KOPT-K1 (cell line): ENCODE results near the gene OLA1.

ENCODE experiments used
- H3K27ac ChIP-seq: fragments of 200-600 bp; sonication (generic); 2 replicates; pipeline ENCODE4 v1.5.1; 2016; ENCODE audit warnings: antibody characterized with exemption, mild to moderate bottlenecking, low read depth, low read length; ENCODE audit not compliant: poor library complexity, severe bottlenecking
- H3K36me3 ChIP-seq: fragments of 200-600 bp; sonication (generic); 2 replicates; pipeline ENCODE4 v1.5.1; 2017; ENCODE audit warnings: antibody characterized with exemption, mild to moderate bottlenecking, low read length, moderate library complexity; ENCODE audit not compliant: insufficient read depth
- H3K9me3 ChIP-seq: fragments of 200-600 bp; sonication (generic); 2 replicates; pipeline ENCODE4 v1.5.1; 2017; ENCODE audit warnings: antibody characterized with exemption, low read length, mild to moderate bottlenecking; ENCODE audit not compliant: insufficient read depth, poor library complexity, severe bottlenecking

OLA1 gene

GRCh38 chr2:174209325-174209724 is 39.0 kb downstream of the OLA1 start:
- H3K36me3 ChIP-seq, result peaks cover 9% of the 10 kb centered on the region
- no peak overlapping the region for H3K27ac ChIP-seq
- no peaks in the 10 kb centered on the region for H3K9me3 ChIP-seq

- no peaks in the 10 kb centered on the region for H3K9me3 ChIP-seq
Observed at GRCh38 chr2:174208026-174208425, 40.3 kb downstream of the OLA1 start.

GRCh38 chr2:174205562-174205961 is 42.8 kb downstream of the OLA1 start:
- H3K27ac ChIP-seq, result no peak overlapping the region
- no peaks in the 10 kb centered on the region for H3K9me3 ChIP-seq
- H3K36me3 ChIP-seq, result peaks cover 18% of the 10 kb centered on the region

More at GRCh38 chr2:174208026-174208425, 40.3 kb downstream of the OLA1 start:
- peaks cover 8% of the 10 kb centered on the region for H3K36me3 ChIP-seq
- H3K27ac ChIP-seq, result no peak overlapping the region

GRCh38 chr2:174202188-174202587 is 46.1 kb downstream of the OLA1 start:
- no peak overlapping the region for H3K27ac ChIP-seq

GRCh38 chr2:174198846-174199564 is 49.3 kb downstream of the OLA1 start:
- Histone ChIP-seq H3K9me3 (no peaks in the 10 kb centered on the region), H3K27ac (no peak overlapping the region), H3K36me3 (peaks cover 9% of the 10 kb centered on the region; the same call in 1 of the 2 replicates)

More at GRCh38 chr2:174202188-174202587, 46.1 kb downstream of the OLA1 start:
- Histone ChIP-seq H3K9me3 (no peaks in the 10 kb centered on the region), H3K36me3 (peaks cover 14% of the 10 kb centered on the region)

- H3K9me3 ChIP-seq, result no peaks in the 10 kb centered on the region
- no peak overlapping the region for H3K27ac ChIP-seq
- no peaks in the 10 kb centered on the region for H3K36me3 ChIP-seq
Observed at GRCh38 chr2:174195253-174195652, 53.1 kb downstream of the OLA1 start.

GRCh38 chr2:174193737-174194136 is 54.6 kb downstream of the OLA1 start:
- Histone ChIP-seq H3K27ac (no peak overlapping the region), H3K36me3 (no peaks in the 10 kb centered on the region), H3K9me3 (no peaks in the 10 kb centered on the region)

- no peaks in the 10 kb centered on the region for H3K9me3 ChIP-seq
- peaks cover 4% of the 10 kb centered on the region for H3K36me3 ChIP-seq
- no peak overlapping the region for H3K27ac ChIP-seq
Observed at GRCh38 chr2:174192664-174193063, 55.7 kb downstream of the OLA1 start.

- Histone ChIP-seq H3K9me3 (no peaks in the 10 kb centered on the region), H3K36me3 (peaks cover 7% of the 10 kb centered on the region), H3K27ac (no peak overlapping the region)
Observed at GRCh38 chr2:174191342-174192074, 56.8 kb downstream of the OLA1 start.

- H3K27ac ChIP-seq, result no peak overlapping the region
- H3K9me3 ChIP-seq, result no peaks in the 10 kb centered on the region
- H3K36me3 ChIP-seq, result peaks cover 22% of the 10 kb centered on the region
Observed at GRCh38 chr2:174184915-174185314, 63.4 kb downstream of the OLA1 start.

- Histone ChIP-seq H3K36me3 (peaks cover 22% of the 10 kb centered on the region), H3K27ac (no peak overlapping the region)
Observed at GRCh38 chr2:174184504-174184903, 63.8 kb downstream of the OLA1 start.

GRCh38 chr2:174183076-174183475 is 65.3 kb downstream of the OLA1 start:
- H3K36me3 ChIP-seq, result peaks cover 22% of the 10 kb centered on the region
- H3K27ac ChIP-seq, result no peak overlapping the region
- no peaks in the 10 kb centered on the region for H3K9me3 ChIP-seq

More at GRCh38 chr2:174184504-174184903, 63.8 kb downstream of the OLA1 start:
- no peaks in the 10 kb centered on the region for H3K9me3 ChIP-seq

- H3K36me3 ChIP-seq, result peaks cover 14% of the 10 kb centered on the region
- no peak overlapping the region for H3K27ac ChIP-seq
- no peaks in the 10 kb centered on the region for H3K9me3 ChIP-seq
Observed at GRCh38 chr2:174181368-174181767, 67.0 kb downstream of the OLA1 start.

GRCh38 chr2:174180726-174181236 is 67.6 kb downstream of the OLA1 start:
- Histone ChIP-seq H3K9me3 (peaks cover 2% of the 10 kb centered on the region), H3K36me3 (peaks cover 12% of the 10 kb centered on the region), H3K27ac (no peak overlapping the region)

- H3K36me3 ChIP-seq, result peaks cover 12% of the 10 kb centered on the region
- H3K27ac ChIP-seq, result no peak overlapping the region
- H3K9me3 ChIP-seq, result peaks cover 8% of the 10 kb centered on the region
Observed at GRCh38 chr2:174180165-174180724, 68.1 kb downstream of the OLA1 start.
